Measurements from ENCODE around the gene CTNNA2.

DNA sequence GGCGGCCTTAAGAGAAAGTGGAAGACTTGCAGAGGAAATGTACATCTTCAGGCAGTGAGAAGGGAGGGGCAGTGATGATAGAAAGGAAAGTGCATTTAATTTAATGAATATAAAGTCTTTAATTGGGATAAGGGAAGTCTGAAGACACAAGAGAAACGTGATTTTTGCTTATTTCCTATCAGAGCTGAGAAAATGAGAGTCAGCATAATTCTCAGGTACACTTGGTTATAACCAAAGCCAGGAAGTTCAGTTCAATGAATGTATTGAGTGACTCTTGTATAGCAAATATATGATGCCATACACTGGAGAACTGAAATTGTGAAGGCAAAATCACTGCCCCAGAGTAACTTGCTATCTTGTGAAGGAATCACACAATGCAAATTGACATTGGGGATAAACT is 535.4 kb downstream of the CTNNA2 start:
- TF ChIP-seq EZH2 (IDR thresholded peaks at IDR 0.05; ENCODE audit: borderline replicate concordance, low read depth, low read length, severe bottlenecking) (no peak), CTCF (IDR thresholded peaks at IDR 0.05; ENCODE audit: borderline replicate concordance, extremely low read depth, low read length, poor library complexity, severe bottlenecking) (no peak)
